DMS114 treated with DMSO at 0.1 percent for 48 hours (cell line): ENCODE measurements around the gene TMEM52B.
"Not testable (repeated sequence)": the region's sequence is repeated elsewhere in the genome, so short reads cannot be mapped to it uniquely, and the experiment has no call there.

Experiments used
- DNase-seq: peaks from one replicate; lab custom pipeline; 2025; ENCODE audit not compliant: unreplicated experiment; lab: John Stamatoyannopoulos, UW

Gene TMEM52B

GRCh38 chr12:10170216-10170615, 8.6 kb upstream of the TMEM52B start:
- no peak for DNase-seq

GRCh38 chr12:10171973-10172728, 6.7 kb upstream of the TMEM52B start, which contains the start of gene OLR1:
Gene OLR1, minus strand, starts transcription at chr12:10172132. Its CDS starts 55 bp downstream, at chr12:10172077.
- no peak for DNase-seq

GRCh38 chr12:10174986-10175614, 3.7 kb upstream of the TMEM52B start:
- DNase-seq = no peak

- no peak for DNase-seq
Measured at GRCh38 chr12:10175846-10176636, 2.8 kb upstream of the TMEM52B start.

- DNase-seq = no peak
Measured at GRCh38 chr12:10179776-10180181, 947 bp downstream of the TMEM52B start.

GRCh38 chr12:10182354-10183049, 3.7 kb downstream of the TMEM52B start:
- no peak for DNase-seq

- DNase-seq = no peak
Measured at GRCh38 chr12:10184261-10184843, 5.5 kb downstream of the TMEM52B start.

GRCh38 chr12:10186299-10186698, 7.5 kb downstream of the TMEM52B start:
- no peak for DNase-seq

GRCh38 chr12:10186958-10187357, 8.1 kb downstream of the TMEM52B start:
- not testable (repeated sequence) for DNase-seq

GRCh38 chr12:10189653-10190052, 10.8 kb downstream of the TMEM52B start:
- DNase-seq = no peak

- peak; percentile 63 for DNase-seq
Measured at GRCh38 chr12:10190558-10191388, 11.9 kb downstream of the TMEM52B start.

- DNase-seq = no peak
Measured at GRCh38 chr12:10191865-10192264, 13.0 kb downstream of the TMEM52B start.

- DNase-seq = no peak
Measured at GRCh38 chr12:10194160-10194670, 15.4 kb downstream of the TMEM52B start.

GRCh38 chr12:10196210-10196609, 17.4 kb downstream of the TMEM52B start:
- no peak for DNase-seq

- DNase-seq = no peak
Measured at GRCh38 chr12:10197879-10198278, 19.0 kb downstream of the TMEM52B start.

- not testable (repeated sequence) for DNase-seq
Measured at GRCh38 chr12:10204495-10204894, 25.7 kb downstream of the TMEM52B start.

- DNase-seq = no peak
Measured at GRCh38 chr12:10205220-10205807, 26.5 kb downstream of the TMEM52B start.

GRCh38 chr12:10207136-10207535, 28.3 kb downstream of the TMEM52B start:
- DNase-seq = no peak

GRCh38 chr12:10210225-10210624, 31.4 kb downstream of the TMEM52B start:
- DNase-seq = no peak
